Neural cell (in vitro differentiated cells): ENCODE results near the gene PTPN9. TPM values are rescaled to one million over a fixed set of nuclear protein-coding genes. Genes with fewer than 3 reads are reported as not detected.

Source experiments
- H2AFZ ChIP-seq: fragments of 200-600, 300-800 bp; sonication (generic), shearing (Covaris generic); 2 replicates; pipeline ENCODE4 v1.6.0; 2014; ENCODE audit warnings: low read depth, mild to moderate bottlenecking, antibody characterized with exemption, low read length, moderate library complexity
- H3F3A ChIP-seq: fragments of 200-600 bp; shearing (Covaris generic); 2 replicates; pipeline ENCODE4 v1.6.1; 2016; ENCODE audit warnings: mild to moderate bottlenecking, moderate library complexity, mixed read lengths, antibody characterized with exemption, low read length; ENCODE audit not compliant: insufficient read depth, poor library complexity, severe bottlenecking
- H3K27ac ChIP-seq: fragments of 200-600, 300-800 bp; sonication (generic), shearing (Covaris generic); 2 replicates; pipeline ENCODE4 v1.5.1; 2014; ENCODE audit warnings: mild to moderate bottlenecking, low read length, moderate library complexity
- H3K27me3 ChIP-seq: fragments of 300-800, 200-600 bp; sonication (generic), shearing (Covaris generic); 2 replicates; pipeline ENCODE4 v1.6.0; 2014; ENCODE audit warnings: mild to moderate bottlenecking, low read depth, low read length, moderate library complexity; ENCODE audit not compliant: insufficient read depth
- H3K36me3 ChIP-seq: fragments of 300-800, 200-600 bp; sonication (generic), shearing (Covaris generic); 2 replicates; pipeline ENCODE4 v1.5.1; 2014; ENCODE audit warnings: mild to moderate bottlenecking, antibody characterized with exemption, low read length, moderate library complexity; ENCODE audit not compliant: insufficient read depth
- H3K4me2 ChIP-seq: fragments of 300-800, 200-600 bp; sonication (generic), shearing (Covaris generic); 2 replicates; pipeline ENCODE4 v1.6.0; 2014; ENCODE audit warnings: mild to moderate bottlenecking, low read length
- H3K4me3 ChIP-seq: fragments of 300-800, 200-600 bp; sonication (generic), shearing (Covaris generic); 2 replicates; pipeline ENCODE4 v1.5.1; 2014; ENCODE audit warnings: mild to moderate bottlenecking, low read length, moderate library complexity
- H3K79me2 ChIP-seq: fragments of 200-600 bp; shearing (Covaris generic); replicated peaks from 2 replicates; pipeline ENCODE4 v1.6.0; 2014; ENCODE audit warnings: mild to moderate bottlenecking, low read length, moderate library complexity; ENCODE audit not compliant: insufficient read depth
- H3K9ac ChIP-seq: fragments of 300-800, 200-600 bp; sonication (generic), shearing (Covaris generic); 2 replicates; pipeline ENCODE4 v1.6.1; 2016; ENCODE audit warnings: mild to moderate bottlenecking, low read length, mixed read lengths
- H3K9me2 ChIP-seq: fragments of 200-600 bp; shearing (Covaris generic); 2 replicates; pipeline ENCODE4 v1.6.1; 2016; ENCODE audit warnings: mild to moderate bottlenecking, low read length, mixed read lengths; ENCODE audit not compliant: insufficient read depth
- H3K9me3 ChIP-seq: fragments of 200-600, 300-800 bp; sonication (generic), shearing (Covaris generic); 2 replicates; pipeline ENCODE4 v1.6.1; 2016; ENCODE audit warnings: mild to moderate bottlenecking, mixed run types, low read length, moderate library complexity, mixed read lengths
- H4K20me1 ChIP-seq: fragments of 200-600 bp; shearing (Covaris generic); 2 replicates; pipeline ENCODE4 v1.6.1; 2016; ENCODE audit warnings: mild to moderate bottlenecking, mixed run types; ENCODE audit not compliant: insufficient read depth
- CTCF ChIP-seq: fragments of 450-650 bp; IDR thresholded peaks from 2 replicates; pipeline ENCODE4 v1.5.1; 2014; ENCODE audit warnings: antibody characterized with exemption, mild to moderate bottlenecking, moderate library complexity; ENCODE audit not compliant: poor library complexity, severe bottlenecking
- EP300 ChIP-seq: fragments of 450-650 bp; conservative IDR thresholded peaks from 2 replicates; pipeline ENCODE4 v1.6.1; 2014; ENCODE audit warnings: antibody characterized with exemption, mild to moderate bottlenecking, moderate library complexity; ENCODE audit not compliant: poor library complexity, severe bottlenecking
- EZH2 ChIP-seq: fragments of 200-600, 300-800 bp; shearing (Covaris generic), sonication (generic); IDR thresholded peaks from 2 replicates; pipeline ENCODE4 v1.6.1; 2014; ENCODE audit warnings: antibody characterized with exemption, low read length, borderline replicate concordance, mild to moderate bottlenecking; ENCODE audit not compliant: insufficient read depth, poor library complexity, severe bottlenecking
- MXI1 ChIP-seq: fragments of 450-650 bp; conservative IDR thresholded peaks from 2 replicates; pipeline ENCODE4 v1.6.1; 2014; ENCODE audit warnings: antibody characterized with exemption, mild to moderate bottlenecking; ENCODE audit not compliant: poor library complexity, severe bottlenecking
- POLR2AphosphoS5 ChIP-seq: IDR thresholded peaks from 2 replicates; pipeline ENCODE4 v1.6.1; 2012
- RAD21 ChIP-seq: fragments of 450-650 bp; conservative IDR thresholded peaks from 2 replicates; pipeline ENCODE4 v1.6.1; 2014; ENCODE audit warnings: antibody characterized with exemption, mild to moderate bottlenecking, moderate library complexity
- REST ChIP-seq: IDR thresholded peaks from 2 replicates; pipeline ENCODE4 v1.6.1; 2012; ENCODE audit warnings: borderline replicate concordance
- SMC3 ChIP-seq: fragments of 450-650 bp; conservative IDR thresholded peaks from 2 replicates; pipeline ENCODE4 v1.6.1; 2014; ENCODE audit warnings: antibody characterized with exemption, mild to moderate bottlenecking, moderate library complexity; ENCODE audit not compliant: poor library complexity
- TAF1 ChIP-seq: IDR thresholded peaks from 2 replicates; pipeline ENCODE4 v1.6.1; 2012; ENCODE audit warnings: low read depth
- polyA plus RNA-seq: library from polyadenylated mRNA; depleted of rRNA; stranded (reverse); fragments of >200 nt; gene quantifications from 2 replicates; pipeline ENCODE4 v1.2.3, GENCODE V29; 2014
- small RNA-seq, 3 experiments: library from RNA; depleted of rRNA; stranded (forward); fragments of <200 nt; gene quantifications; one replicate each; pipeline ENCODE3, GENCODE V24; 2012

Gene PTPN9
- polyA plus RNA-seq, 1 donor from 2014 or later = 33.1 TPM

GRCh38 chr15:75416584-75416983 is 162.5 kb downstream of the PTPN9 start:
- Histone ChIP-seq H3K9me2 (no peaks in the 10 kb centered on the region), H3F3A (no peaks in the 10 kb centered on the region), H3K4me3 (no peak overlapping the region), H3K36me3 (peaks cover 3% of the 10 kb centered on the region), H2AFZ (no peak overlapping the region), H3K79me2 (no peaks in the 10 kb centered on the region), H3K4me2 (no peak overlapping the region), H3K27ac (no peak overlapping the region), H3K9ac (no peak overlapping the region), H3K9me3 (no peaks in the 10 kb centered on the region), H4K20me1 (no peaks in the 10 kb centered on the region), H3K27me3 (no peaks in the 10 kb centered on the region)
- TF ChIP-seq TAF1 (no peak), CTCF (no peak), POLR2AphosphoS5 (no peak), REST (no peak), EP300 (no peak), EZH2 (no peak), RAD21 (no peak), SMC3 (no peak), MXI1 (no peak)

Small RNAs within 50 kb of the gene (small RNA-seq; reads per million reads assigned to genes)
- gene AC105036.1 (0 reads per million in 3 experiments), gene AC105036.2 (0 reads per million in 3 experiments)

Other genes with a start within 250 kb of the PTPN9 start
- 103 and 116 TPM in 2 replicates for gene COMMD4, start 243.3 kb downstream of the PTPN9 start, polyA plus RNA-seq
- gene NEIL1, start 232.3 kb downstream of the PTPN9 start, polyA plus RNA-seq = 18.6 and 21.7 TPM in 2 replicates
- 261 and 340 TPM in 2 replicates for gene MAN2C1, start 210.7 kb downstream of the PTPN9 start, polyA plus RNA-seq
- 11.5 and 13.7 TPM in 2 replicates for gene SIN3A, start 127.6 kb downstream of the PTPN9 start, polyA plus RNA-seq
- gene SNUPN, start 46.4 kb upstream of the PTPN9 start, polyA plus RNA-seq = 19.0 and 21.7 TPM in 2 replicates
- gene IMP3, start 60.9 kb upstream of the PTPN9 start, polyA plus RNA-seq = 147 and 171 TPM in 2 replicates
- gene SNX33, start 68.6 kb upstream of the PTPN9 start, polyA plus RNA-seq = 0.14 and 0.20 TPM in 2 replicates
- not detected in 2 replicates for gene CSPG4, start 133.5 kb upstream of the PTPN9 start, polyA plus RNA-seq